Measurements from ENCODE around the gene CNNM4.
"Not testable (repeated sequence)": the region's sequence is repeated elsewhere in the genome, so short reads cannot be mapped to it uniquely, and the experiment has no call there.

CNNM4 gene

GRCh38 chr2:96783388-96783787, 22.7 kb downstream of the CNNM4 start:
- DNase-seq (ENCODE audit: insufficient read length, low spot score) (no peak), FAIRE-seq (no peak)
- TF ChIP-seq POLR2AphosphoS5 (IDR thresholded peaks at IDR 0.05; ENCODE audit: low read depth, low read length), result no peak
- no peak for TF ChIP-seq SPI1 (IDR thresholded peaks at IDR 0.05; ENCODE audit: low read depth, low read length)
- TF ChIP-seq TAF1 (IDR thresholded peaks at IDR 0.05; ENCODE audit: low read depth, low read length), result no peak
- TF ChIP-seq POLR2A (IDR thresholded peaks at IDR 0.05; ENCODE audit: low read depth, low read length), result no peak
- TF ChIP-seq PAX5 (IDR thresholded peaks at IDR 0.05; ENCODE audit: insufficient read depth, low read length, severe bottlenecking), result no peak
- no peak for TF ChIP-seq POU2F2 (IDR thresholded peaks at IDR 0.05; ENCODE audit: low read depth, low read length)

- FAIRE-seq, result no peak
These were observed 26.7 kb downstream of the CNNM4 start for GRCh38 chr2:96787411-96787810.

GRCh38 chr2:96788442-96789244, 27.9 kb downstream of the CNNM4 start:
- DNase-seq (ENCODE audit: insufficient read length, low spot score) (no peak), FAIRE-seq (no peak)

More at GRCh38 chr2:96787411-96787810, 26.7 kb downstream of the CNNM4 start:
- TF ChIP-seq POU2F2 (IDR thresholded peaks at IDR 0.05; ENCODE audit: low read depth, low read length) (no peak), SPI1 (IDR thresholded peaks at IDR 0.05; ENCODE audit: low read depth, low read length) (no peak), PAX5 (IDR thresholded peaks at IDR 0.05; ENCODE audit: insufficient read depth, low read length, severe bottlenecking) (no peak), POLR2AphosphoS5 (IDR thresholded peaks at IDR 0.05; ENCODE audit: low read depth, low read length) (no peak), POLR2A (IDR thresholded peaks at IDR 0.05; ENCODE audit: low read depth, low read length) (no peak), TAF1 (IDR thresholded peaks at IDR 0.05; ENCODE audit: low read depth, low read length) (no peak)
- no peak for DNase-seq (ENCODE audit: insufficient read length, low spot score)

DNA sequence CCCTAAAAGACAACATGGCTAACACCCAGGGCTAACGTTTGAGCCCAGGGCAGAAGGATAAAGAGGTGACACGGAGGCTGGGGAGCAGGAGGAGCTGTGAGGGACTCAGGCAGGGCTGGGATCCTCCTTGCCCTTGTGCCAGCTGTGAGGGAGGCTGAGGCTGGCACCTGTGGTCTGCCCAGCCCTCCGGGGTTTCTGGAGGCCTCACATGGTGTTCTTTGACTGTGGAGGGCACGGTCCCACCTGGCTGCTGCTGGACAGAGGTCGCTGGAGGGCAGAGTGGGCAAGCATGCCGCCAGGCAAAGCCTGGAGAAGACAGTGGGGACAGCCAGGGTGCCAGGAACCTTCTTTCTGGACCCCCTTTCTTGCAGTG, 28.5 kb downstream of the CNNM4 start:
- no peak for FAIRE-seq
- no peak for TF ChIP-seq POLR2AphosphoS5 (IDR thresholded peaks at IDR 0.05; ENCODE audit: low read depth, low read length)
- TF ChIP-seq POU2F2 (IDR thresholded peaks at IDR 0.05; ENCODE audit: low read depth, low read length), result no peak
- no peak for TF ChIP-seq TAF1 (IDR thresholded peaks at IDR 0.05; ENCODE audit: low read depth, low read length)
- TF ChIP-seq SPI1 (IDR thresholded peaks at IDR 0.05; ENCODE audit: low read depth, low read length), result no peak
- no peak for TF ChIP-seq PAX5 (IDR thresholded peaks at IDR 0.05; ENCODE audit: insufficient read depth, low read length, severe bottlenecking)
- TF ChIP-seq POLR2A (IDR thresholded peaks at IDR 0.05; ENCODE audit: low read depth, low read length), result no peak
- DNase-seq (ENCODE audit: insufficient read length, low spot score), result no peak

More at GRCh38 chr2:96788442-96789244, 27.9 kb downstream of the CNNM4 start:
- TF ChIP-seq POLR2A (IDR thresholded peaks at IDR 0.05; ENCODE audit: low read depth, low read length) (no peak), TAF1 (IDR thresholded peaks at IDR 0.05; ENCODE audit: low read depth, low read length) (no peak), SPI1 (IDR thresholded peaks at IDR 0.05; ENCODE audit: low read depth, low read length) (no peak), PAX5 (IDR thresholded peaks at IDR 0.05; ENCODE audit: insufficient read depth, low read length, severe bottlenecking) (no peak), POU2F2 (IDR thresholded peaks at IDR 0.05; ENCODE audit: low read depth, low read length) (no peak), POLR2AphosphoS5 (IDR thresholded peaks at IDR 0.05; ENCODE audit: low read depth, low read length) (no peak)

- TF ChIP-seq POU2F2 (IDR thresholded peaks at IDR 0.05; ENCODE audit: low read depth, low read length) (no peak), TAF1 (IDR thresholded peaks at IDR 0.05; ENCODE audit: low read depth, low read length) (no peak), POLR2A (IDR thresholded peaks at IDR 0.05; ENCODE audit: low read depth, low read length) (no peak), PAX5 (IDR thresholded peaks at IDR 0.05; ENCODE audit: insufficient read depth, low read length, severe bottlenecking) (no peak), SPI1 (IDR thresholded peaks at IDR 0.05; ENCODE audit: low read depth, low read length) (no peak), POLR2AphosphoS5 (IDR thresholded peaks at IDR 0.05; ENCODE audit: low read depth, low read length) (no peak)
- DNase-seq (ENCODE audit: insufficient read length, low spot score) (no peak), FAIRE-seq (no peak)
These were observed 32.4 kb downstream of the CNNM4 start for GRCh38 chr2:96792772-96793749.

DNA sequence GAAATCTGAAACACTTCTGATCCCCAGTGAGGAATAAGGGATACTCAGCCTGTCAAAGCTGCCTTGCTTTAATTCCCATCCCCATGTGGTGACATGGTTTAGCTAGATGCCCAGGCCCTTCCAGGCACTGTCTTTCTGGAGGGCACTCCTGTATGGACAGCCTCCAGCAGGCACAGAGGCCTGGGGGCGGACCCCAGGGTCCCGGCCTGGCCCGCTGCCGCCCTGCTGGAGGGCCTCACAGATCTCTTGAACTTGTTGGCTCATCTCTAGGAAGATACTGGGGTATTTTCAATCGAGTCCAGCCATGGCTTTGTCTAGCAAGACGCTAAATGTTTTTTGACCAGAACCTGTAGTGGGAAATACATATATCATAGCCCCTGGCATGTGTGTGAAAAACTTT, 34.4 kb downstream of the CNNM4 start:
- FAIRE-seq, result no peak
- no peak for TF ChIP-seq POLR2A (IDR thresholded peaks at IDR 0.05; ENCODE audit: low read depth, low read length)
- no peak for TF ChIP-seq SPI1 (IDR thresholded peaks at IDR 0.05; ENCODE audit: low read depth, low read length)
- TF ChIP-seq POU2F2 (IDR thresholded peaks at IDR 0.05; ENCODE audit: low read depth, low read length), result no peak
- TF ChIP-seq PAX5 (IDR thresholded peaks at IDR 0.05; ENCODE audit: insufficient read depth, low read length, severe bottlenecking), result no peak
- TF ChIP-seq POLR2AphosphoS5 (IDR thresholded peaks at IDR 0.05; ENCODE audit: low read depth, low read length), result no peak
- TF ChIP-seq TAF1 (IDR thresholded peaks at IDR 0.05; ENCODE audit: low read depth, low read length), result no peak

DNA sequence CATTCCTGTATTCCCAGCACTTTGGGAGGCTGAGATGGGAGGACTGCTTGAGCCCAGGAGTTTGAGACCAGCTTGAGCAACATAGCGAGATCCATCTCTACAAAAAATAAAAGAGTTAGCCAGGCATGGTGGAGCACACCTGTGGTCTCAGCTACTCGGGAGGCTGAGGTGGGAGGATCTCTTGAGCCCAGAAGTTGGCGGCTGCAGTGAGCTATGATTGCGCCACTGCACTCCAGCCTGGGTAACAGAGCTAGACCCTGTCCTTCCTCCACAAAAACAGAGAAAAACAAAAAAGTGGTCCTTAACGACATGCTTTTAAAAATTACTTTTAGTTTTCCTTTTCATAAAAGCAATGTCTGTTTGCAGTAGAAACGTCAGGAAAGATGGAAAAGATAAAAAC, 35.8 kb downstream of the CNNM4 start:
- not testable (repeated sequence) for DNase-seq (ENCODE audit: insufficient read length, low spot score); FAIRE-seq

More for the DNA sequence above, 34.4 kb downstream of the CNNM4 start:
- DNase-seq (ENCODE audit: insufficient read length, low spot score), result no peak

DNA sequence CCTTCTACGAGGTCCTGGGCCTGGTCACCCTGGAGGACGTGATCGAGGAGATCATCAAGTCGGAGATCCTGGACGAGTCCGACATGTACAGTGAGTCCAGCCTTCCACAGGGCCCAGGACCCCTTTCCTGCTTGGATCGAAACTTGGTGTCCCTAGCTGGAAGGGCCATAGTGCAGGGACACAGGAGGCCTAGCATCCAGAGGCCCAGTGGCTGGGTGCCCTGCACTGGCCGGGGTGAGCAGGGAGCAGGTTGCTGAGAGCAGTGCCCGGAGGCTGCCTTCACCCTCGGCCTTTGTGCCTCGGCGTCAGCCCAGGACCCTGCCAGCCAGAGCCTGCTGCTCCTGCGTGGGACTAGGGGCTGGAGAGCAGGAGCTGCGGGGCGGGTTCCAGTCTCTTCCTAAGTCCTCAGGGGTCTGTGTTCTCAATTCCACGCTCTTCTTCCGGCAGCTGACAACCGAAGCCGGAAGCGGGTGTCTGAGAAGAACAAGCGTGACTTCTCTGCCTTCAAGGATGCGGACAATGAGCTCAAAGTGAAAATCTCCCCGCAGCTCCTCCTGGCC, 36.4 kb downstream of the CNNM4 start:
- FAIRE-seq, result no peak
- DNase-seq (ENCODE audit: insufficient read length, low spot score), result no peak
- TF ChIP-seq POLR2AphosphoS5 (IDR thresholded peaks at IDR 0.05; ENCODE audit: low read depth, low read length), result no peak
- TF ChIP-seq POU2F2 (IDR thresholded peaks at IDR 0.05; ENCODE audit: low read depth, low read length), result no peak
- TF ChIP-seq TAF1 (IDR thresholded peaks at IDR 0.05; ENCODE audit: low read depth, low read length), result no peak
- no peak for TF ChIP-seq SPI1 (IDR thresholded peaks at IDR 0.05; ENCODE audit: low read depth, low read length)
- no peak for TF ChIP-seq PAX5 (IDR thresholded peaks at IDR 0.05; ENCODE audit: insufficient read depth, low read length, severe bottlenecking)
- TF ChIP-seq POLR2A (IDR thresholded peaks at IDR 0.05; ENCODE audit: low read depth, low read length), result no peak

Data from GM12891 (cell line).